Heart left ventricle (tissue), 16 donors: ENCODE results near the gene SNAPC5. TPM values are rescaled to one million over a fixed set of nuclear protein-coding genes. Genes with fewer than 3 reads are reported as not detected.

ENCODE experiments used
- ATAC-seq, 4 donors: fragments of 200-7000 bp; cut with Tn5 transposase; one replicate each; pipeline ENCODE4 v1.9.1; 2020 to 2022; ENCODE audit warnings: moderate library complexity in 4 of 4, mild to moderate bottlenecking in 3 of 4, moderate number of reproducible peaks in 1 of 4
- DNase-seq, 5 donors: peaks; one replicate each; pipeline ENCODE4 v3.0.0-alpha.2; 2020
- H3K27ac ChIP-seq, 12 donors: fragments of 200-600 bp; sonication (generic) in 4 of 12; one replicate each; pipeline versions ENCODE4 v1.5.0 to v1.8.0; 2016 to 2022; ENCODE audit warnings: mild to moderate bottlenecking in 2 of 12
- H3K27me3 ChIP-seq, 9 donors: fragments of 200-600 bp; sonication (generic) in 2 of 9; one replicate each; pipeline versions ENCODE4 v1.5.1 to v1.8.0; 2016 to 2022; ENCODE audit warnings: mild to moderate bottlenecking in 3 of 9
- H3K36me3 ChIP-seq, 9 donors: fragments of 200-600 bp; sonication (generic) in 2 of 9; one replicate each; pipeline versions ENCODE4 v1.5.0 to v1.8.0; 2018 to 2022; ENCODE audit warnings: mild to moderate bottlenecking in 2 of 9
- H3K4me1 ChIP-seq, 12 donors: fragments of 200-600 bp; sonication (generic) in 4 of 12; one replicate each; pipeline versions ENCODE4 v1.5.0 to v1.8.0; 2016 to 2022; ENCODE audit warnings: mild to moderate bottlenecking in 3 of 12
- H3K4me3 ChIP-seq, 12 donors: fragments of 200-600 bp; sonication (generic) in 4 of 12; one replicate each; pipeline versions ENCODE4 v1.5.0 to v1.8.0; 2017 to 2022; ENCODE audit warnings: mild to moderate bottlenecking in 9 of 12, moderate library complexity in 4 of 12
- H3K9me3 ChIP-seq, 12 donors: fragments of 200-600 bp; sonication (generic) in 4 of 12; one replicate each; pipeline versions ENCODE4 v1.5.0 to v1.8.0; 2016 to 2022; ENCODE audit warnings: mild to moderate bottlenecking in 1 of 12
- POLR2A ChIP-seq, 2 donors: fragments of 450-650 bp; IDR thresholded peaks; one replicate each; pipeline ENCODE4 v1.6.1; 2017; ENCODE audit warnings: antibody characterized with exemption in 2 of 2, mild to moderate bottlenecking in 2 of 2, moderate library complexity in 2 of 2
- WGBS, 4 donors: extraction: QIAGEN DNeasy Blood & Tissue Kit in 2 of 4; methylation state at CpG; one replicate each; pipeline versions ENCODE4 v1.1.5 to v1.1.7; 2013 to 2018; 5-methylcytosine and 5-hydroxymethylcytosine counted together
- intact Hi-C, 10 donors: fragments of 100-400 bp; cut with DNase I; formaldehyde crosslinking; loops; one replicate each; pipeline versions ENCODE4 v1.11.1 to v1.14.2; 2022
- long read RNA-seq, 3 donors: library from polyadenylated mRNA; unstranded; transcript quantifications; one replicate each; pipeline ENCODE4 v2.0.0, GENCODE V29; 2020 to 2021
- polyA plus RNA-seq, 2 donors: library from polyadenylated mRNA; stranded (reverse); fragments of 200-250 nt; gene quantifications; one replicate each; pipeline ENCODE4 v1.2.3, GENCODE V29; 2013
- total RNA-seq, 9 donors: library from RNA; depleted of rRNA in 2 of 9; stranded (reverse); fragments of >200 nt in 2 of 9; fragmentation: NEBNext Ultra II Directional in 3 of 9; extraction: Animal tissue kit (Norgen Biotek cat#: 25700) in 3 of 9; gene quantifications; one replicate each; pipeline versions ENCODE4 v1.1.0 to v1.2.4, GENCODE V29; 2016 to 2023
- TF ChIP-seq, protein P1 (sequence below), 12 donors: fragments of 200-600 bp; sonication (generic) in 4 of 12; IDR thresholded peaks; one replicate each; pipeline versions ENCODE4 v1.5.0 to v1.8.0; 2018 to 2022; ENCODE audit warnings: antibody characterized with exemption in 12 of 12, mild to moderate bottlenecking in 5 of 12
- donor health status: ischemic (EF 13 %, LVEDD 7.1; RV severe dilation, severe dysfunction).
- donor health status: healthy with polysubstance abuse.
- donor health status: DM: no; HTN: yes; CAD: no.
- donor health status: DM: no; HTN: no; CAD: no.
- donor health status: ischemic (EF 25% LVEDD 6.9; RV normal size, moderate dysfunction).
- donor health status: ischemic (EF 25% LVEDD 5.7; RV mildly dilated, moderate dysfunction).
- donor health status: healthy.
- donor health status: DM: yes; HTN: yes; CAD: no.
- donor health status: ischemic (EF 35%, LVEDD 5.7; RV mildly dilated, moderate dysfunction).
- donor health status: nonischemic (EF 11% LVEDD 7.7; RV severe dilation, severe dysfunction).
- donor health status: DM: yes; HTN: yes; CAD: no.
- donor health status: PGD.
- donor health status: ischemic (EF 29% LVEDD 5.4; RV normal size, mild dysfunction).
- donor health status: nonischemic (EF 23%, LVEDD 6.1; RV moderate dilation, normal function).

SNAPC5 gene
- total RNA-seq = 10 to 100 TPM; 25.4 to 38.6 (median 28.3) TPM
- polyA plus RNA-seq = 10 to 100 TPM; 30.0 to 59.5 TPM
- long read RNA-seq, donor 1, transcript SNAPC5-202 (3 exons, 1,002 nt) = major isoform, 28 of 34 reads
- long read RNA-seq, donor 1, partial matches to known transcripts = 0 of 34 reads
- long read RNA-seq, donor 1, other reads (novel, unspliced or antisense) = 3 of 34 reads
- long read RNA-seq, donor 2, transcript SNAPC5-202 (3 exons, 1,002 nt) = major isoform, 40 of 56 reads
- long read RNA-seq, donor 2, partial matches to known transcripts = 1 of 56 reads
- long read RNA-seq, donor 2, other reads (novel, unspliced or antisense) = 4 of 56 reads
- long read RNA-seq, donor 3, transcript SNAPC5-202 (3 exons, 1,002 nt) = major isoform, 12 of 16 reads
- long read RNA-seq, donor 3, partial matches to known transcripts = 0 of 16 reads
- long read RNA-seq, donor 3, other reads (novel, unspliced or antisense) = 0 of 16 reads

GRCh38 chr15:66497502-66498455, at the start of gene SNAPC5:
SNAPC5 (minus strand) TSS chr15:66497762; CDS start chr15:66497731, 31 bp downstream.
- TF ChIP-seq, protein P1, sequence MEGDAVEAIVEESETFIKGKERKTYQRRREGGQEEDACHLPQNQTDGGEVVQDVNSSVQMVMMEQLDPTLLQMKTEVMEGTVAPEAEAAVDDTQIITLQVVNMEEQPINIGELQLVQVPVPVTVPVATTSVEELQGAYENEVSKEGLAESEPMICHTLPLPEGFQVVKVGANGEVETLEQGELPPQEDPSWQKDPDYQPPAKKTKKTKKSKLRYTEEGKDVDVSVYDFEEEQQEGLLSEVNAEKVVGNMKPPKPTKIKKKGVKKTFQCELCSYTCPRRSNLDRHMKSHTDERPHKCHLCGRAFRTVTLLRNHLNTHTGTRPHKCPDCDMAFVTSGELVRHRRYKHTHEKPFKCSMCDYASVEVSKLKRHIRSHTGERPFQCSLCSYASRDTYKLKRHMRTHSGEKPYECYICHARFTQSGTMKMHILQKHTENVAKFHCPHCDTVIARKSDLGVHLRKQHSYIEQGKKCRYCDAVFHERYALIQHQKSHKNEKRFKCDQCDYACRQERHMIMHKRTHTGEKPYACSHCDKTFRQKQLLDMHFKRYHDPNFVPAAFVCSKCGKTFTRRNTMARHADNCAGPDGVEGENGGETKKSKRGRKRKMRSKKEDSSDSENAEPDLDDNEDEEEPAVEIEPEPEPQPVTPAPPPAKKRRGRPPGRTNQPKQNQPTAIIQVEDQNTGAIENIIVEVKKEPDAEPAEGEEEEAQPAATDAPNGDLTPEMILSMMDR (IDR thresholded peaks at IDR 0.05) = peak; percentile 96 to 100 (median 99)
- TF ChIP-seq POLR2A (IDR thresholded peaks at IDR 0.05) = peak in 1 of 2 donors; percentile 66
- Histone ChIP-seq H3K4me1 (peaks cover 4 to 53% (median 23%) of the 10 kb centered on the region in 12 donors), H3K27ac (peak within 1 kb of the TSS; percentile 55 to 92 (median 85)), H3K9me3 (no peaks in the 10 kb centered on the region), H3K36me3 (peaks cover 0 to 84% (median 79%) of the 10 kb centered on the region in 9 donors), H3K4me3 (peak within 1 kb of the TSS; percentile 58 to 97 (median 88)), H3K27me3 (no peaks in the 10 kb centered on the region)
- ATAC-seq (peak; percentile 95 to 99 (median 96)), DNase-seq (peak; percentile 96 to 98 (median 98))
- intact Hi-C loops = loop anchor here (1.0 to 10.0 kb wide), 8 partner anchors 110 to 205 kb away; partner anchors contain the start of genes MAP2K1 (in 9 of the 10), TIPIN (in 3 of the 10) and DIS3L (in 1 of the 10)
- WGBS, 4 donors = 6 to 9% (median 7%) methylated on average over 35 to 43 of the region's 43 CpGs

DNA sequence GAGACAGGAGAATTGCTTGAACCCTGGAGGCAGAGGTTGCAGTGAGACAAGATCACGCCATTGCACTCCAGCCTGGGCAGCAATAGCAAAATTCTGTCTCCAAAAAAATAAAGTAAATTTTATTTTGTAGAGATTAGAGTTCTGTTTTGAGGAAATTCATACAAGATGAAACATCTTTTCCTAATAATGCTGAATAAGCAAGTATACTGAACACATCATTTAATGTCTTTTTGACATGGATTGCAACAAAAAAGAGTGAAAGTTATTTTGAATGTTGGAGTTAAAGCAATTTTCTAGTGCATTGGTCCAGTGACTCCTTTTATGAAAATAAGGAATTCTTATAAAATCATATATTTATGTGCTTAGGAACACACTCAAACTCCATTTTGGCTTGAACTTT, 47.7 kb upstream of the SNAPC5 start:
- TF ChIP-seq POLR2A (IDR thresholded peaks at IDR 0.05) = no peak
- TF ChIP-seq, protein P1 (IDR thresholded peaks at IDR 0.05) = no peak
- WGBS, 4 donors = 95 to 100% (median 97%) methylated on average over 1 of the region's 1 CpG
- intact Hi-C loops = no loop called here

DNA sequence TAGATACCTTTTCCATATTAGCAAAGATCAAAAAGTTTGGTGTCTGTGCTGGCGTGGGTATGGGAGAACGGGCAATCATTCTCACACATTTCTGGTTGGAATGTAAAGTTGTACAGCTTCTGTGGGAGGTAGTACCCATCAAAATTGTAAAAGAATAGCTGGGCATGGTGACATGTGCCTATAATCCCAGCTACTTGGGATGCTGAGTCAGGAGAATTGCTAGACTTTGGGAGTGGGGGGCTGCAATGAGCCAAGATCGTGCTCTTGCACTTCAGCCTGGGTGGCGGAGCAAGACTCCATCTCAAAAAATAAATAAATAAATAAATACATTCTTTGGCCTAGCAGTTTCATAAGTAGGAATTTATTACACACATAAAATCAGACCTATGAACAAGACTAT, 45.3 kb upstream of the SNAPC5 start:
- TF ChIP-seq, protein P1 (IDR thresholded peaks at IDR 0.05) = no peak
- TF ChIP-seq POLR2A (IDR thresholded peaks at IDR 0.05) = no peak
- Histone ChIP-seq H3K4me3 (no peak overlapping the region), H3K9me3 (no peaks in the 10 kb centered on the region), H3K27me3 (no peaks in the 10 kb centered on the region), H3K36me3 (peaks cover 0 to 31% (median 16%) of the 10 kb centered on the region in 9 donors), H3K4me1 (no peaks in the 10 kb centered on the region), H3K27ac (no peak overlapping the region)
- intact Hi-C loops = no loop called here
- ATAC-seq = no peak
- DNase-seq = no peak
- 96 to 99% (median 99%) methylated on average over 4 of the region's 4 CpGs for WGBS, 4 donors

More for the DNA sequence above, 47.7 kb upstream of the SNAPC5 start:
- no peaks in the 10 kb centered on the region for H3K4me1 ChIP-seq
- ATAC-seq (no peak), DNase-seq (no peak)
- no peaks in the 10 kb centered on the region for H3K27me3 ChIP-seq
- H3K9me3 ChIP-seq = no peaks in the 10 kb centered on the region
- peaks cover 0 to 32% (median 8%) of the 10 kb centered on the region in 9 donors for H3K36me3 ChIP-seq
- no peak overlapping the region for H3K4me3 ChIP-seq
- H3K27ac ChIP-seq = no peak overlapping the region
